Mesenteric fat pad (tissue), 1 donor: Measurements from ENCODE around the gene DYNC2LI1. TPM values are rescaled to one million over a fixed set of nuclear protein-coding genes. Genes with fewer than 3 reads are reported as not detected.

ENCODE experiments used
- DNase-seq: peaks from one replicate; pipeline ENCODE4 v3.0.0-alpha.2; 2020; ENCODE audit warnings: low spot score
- total RNA-seq: library from RNA; stranded (reverse); fragmentation: NEBNext Ultra II Directional; extraction: Animal tissue kit (Norgen Biotek cat#: 25700); gene quantifications from one replicate; pipeline ENCODE4 v1.2.1, GENCODE V29; 2021
- donor health status: DM: yes; HTN: yes; CAD: no.

Gene DYNC2LI1
- total RNA-seq, 1 donor from 2014 or later, result 7.4 TPM

DNA sequence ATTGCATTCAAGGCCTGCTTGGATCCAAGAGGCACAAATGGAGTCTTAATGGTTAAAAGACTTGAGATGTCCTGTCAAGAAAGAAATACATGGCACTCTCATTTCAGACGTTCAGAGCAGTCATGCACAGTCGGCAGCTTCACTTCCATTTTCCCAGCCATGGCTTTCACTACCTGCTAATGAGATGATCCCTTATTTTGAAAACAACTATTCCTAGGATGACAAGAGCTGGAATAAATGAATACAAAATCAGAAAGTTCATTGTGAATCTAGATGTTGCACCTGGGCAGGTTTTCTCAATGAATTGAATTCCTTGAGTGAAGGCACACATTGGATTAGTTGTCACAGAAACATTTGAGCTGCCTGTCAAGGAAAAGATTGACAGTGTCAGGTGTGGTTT lies 39.1 kb downstream of the DYNC2LI1 start:
- no peak for DNase-seq

DNA sequence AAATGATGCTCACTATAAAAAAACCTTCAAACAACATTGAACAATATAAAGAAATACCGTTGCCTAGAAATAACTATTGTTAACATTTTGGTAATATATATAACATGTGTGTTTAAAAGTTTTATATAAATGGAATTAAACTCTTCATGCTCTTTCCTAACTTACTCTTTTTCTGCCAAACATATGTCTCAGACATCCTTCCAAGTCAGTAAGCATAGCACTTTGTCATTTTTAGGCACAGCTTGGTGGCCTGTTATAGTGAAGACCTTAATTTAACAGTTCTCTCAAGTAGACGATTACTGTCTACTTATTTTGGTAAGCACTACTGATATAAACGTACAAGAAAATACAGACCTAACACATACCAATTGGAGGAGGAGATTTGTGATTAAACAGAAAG lies 40.9 kb downstream of the DYNC2LI1 start:
- DNase-seq, result no peak

DNA sequence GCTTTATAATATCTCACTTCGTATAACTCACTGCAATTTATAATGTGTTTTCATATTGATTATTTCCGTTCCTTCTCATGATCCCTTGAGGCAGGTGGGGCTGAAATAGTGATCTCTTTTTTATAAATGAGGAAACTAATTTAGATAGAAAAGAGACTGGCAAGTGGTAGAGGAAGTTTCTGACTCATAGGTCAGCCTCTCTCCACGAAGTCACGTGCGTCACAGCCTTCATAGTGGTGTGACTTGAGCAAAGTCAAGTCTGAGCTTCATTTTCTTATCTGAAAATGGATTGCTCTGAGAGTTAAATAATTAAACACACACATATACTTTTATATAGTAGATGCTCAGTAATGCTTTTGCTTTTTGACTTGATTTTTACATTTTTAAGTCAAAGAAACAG lies 44.9 kb downstream of the DYNC2LI1 start:
- DNase-seq, result no peak

DNA sequence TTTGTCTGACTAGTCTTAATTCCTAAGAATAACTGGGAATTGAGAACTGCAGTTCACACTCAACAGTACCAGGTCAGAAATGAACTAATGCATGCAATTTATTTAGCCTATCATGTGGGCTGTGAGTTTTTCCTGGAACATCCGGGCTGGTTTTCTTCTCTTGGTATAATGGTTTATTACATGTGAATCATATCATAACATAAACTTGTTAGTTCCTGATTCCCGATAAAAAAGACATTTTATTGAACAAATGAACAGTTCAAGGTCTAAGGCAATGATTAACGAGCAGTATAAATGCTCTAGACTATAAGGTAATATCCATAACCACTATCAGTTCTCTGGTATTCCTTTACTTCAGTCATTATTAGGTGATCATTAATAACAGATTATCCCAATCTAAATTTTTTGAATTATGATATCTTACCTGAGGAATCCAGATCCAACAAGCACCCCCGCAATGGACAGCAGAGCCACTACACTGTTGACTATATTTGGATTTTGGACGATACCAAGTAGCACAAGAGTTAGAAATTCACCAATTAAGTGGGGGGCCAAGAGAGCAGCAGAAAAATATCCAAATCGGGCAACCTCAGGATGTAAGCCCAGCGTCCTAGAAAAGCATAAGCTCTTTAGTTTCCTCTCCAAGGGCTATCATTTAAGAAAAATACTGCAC lies 45.8 kb downstream of the DYNC2LI1 start:
- DNase-seq, result no peak

DNA sequence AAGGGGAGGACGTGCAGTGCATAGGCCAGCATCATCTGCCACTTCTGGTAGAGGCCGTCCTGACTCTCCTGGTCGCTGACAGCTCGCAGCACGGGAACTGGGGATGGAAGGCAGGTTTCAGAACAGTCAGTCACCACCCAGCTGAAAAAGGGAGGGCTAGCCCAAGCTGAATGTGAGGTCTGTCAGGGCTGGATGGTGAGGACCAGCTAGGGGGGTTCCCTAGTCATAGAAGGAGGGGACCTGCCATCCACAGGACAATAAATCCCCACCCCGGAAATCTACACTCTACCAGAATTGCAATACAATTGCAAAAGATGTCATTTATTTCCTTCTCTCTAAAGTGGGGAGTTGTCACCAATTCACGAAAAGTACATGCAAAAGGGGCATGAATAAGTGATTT lies 49.0 kb downstream of the DYNC2LI1 start:
- DNase-seq, result no peak

DNA sequence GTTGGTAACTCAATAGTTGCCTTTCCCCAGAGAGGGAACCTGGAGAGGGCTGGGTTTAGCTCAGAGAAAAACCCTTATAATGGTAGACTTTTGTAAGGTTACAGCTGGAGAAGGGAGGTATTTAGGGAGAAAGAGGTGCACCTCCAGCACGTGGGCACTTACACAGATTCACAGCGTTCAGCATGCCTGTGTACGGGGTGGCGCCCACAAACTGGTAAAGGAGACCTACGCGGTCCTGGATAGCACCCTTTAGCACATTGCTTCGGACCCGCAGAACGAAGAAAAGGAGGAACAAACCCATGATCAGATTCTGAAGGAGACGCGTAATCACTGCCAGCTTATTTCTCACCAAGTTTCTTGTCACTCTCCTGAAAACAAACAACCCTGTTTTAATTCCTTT lies 49.9 kb downstream of the DYNC2LI1 start:
- peak; percentile 53 for DNase-seq

DNA sequence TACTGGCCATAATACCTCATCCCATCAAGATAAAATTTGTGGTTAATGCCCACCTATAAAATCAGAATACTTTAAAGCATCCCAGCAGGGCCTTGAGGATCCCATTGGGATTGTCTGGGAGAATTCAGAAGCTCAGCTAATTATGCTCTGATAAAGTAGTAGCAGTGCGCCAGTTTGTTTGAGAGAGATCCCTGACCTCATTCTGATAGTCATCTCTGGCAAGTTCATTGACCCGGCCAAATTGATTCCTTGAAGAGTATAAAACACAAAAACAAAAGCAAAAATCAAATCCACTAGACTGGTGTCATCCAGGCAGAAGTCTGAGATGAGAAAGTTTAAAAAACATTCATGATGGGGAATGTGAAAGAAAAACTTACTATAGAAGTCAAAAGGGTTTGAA lies 50.7 kb downstream of the DYNC2LI1 start:
- no peak for DNase-seq

DNA sequence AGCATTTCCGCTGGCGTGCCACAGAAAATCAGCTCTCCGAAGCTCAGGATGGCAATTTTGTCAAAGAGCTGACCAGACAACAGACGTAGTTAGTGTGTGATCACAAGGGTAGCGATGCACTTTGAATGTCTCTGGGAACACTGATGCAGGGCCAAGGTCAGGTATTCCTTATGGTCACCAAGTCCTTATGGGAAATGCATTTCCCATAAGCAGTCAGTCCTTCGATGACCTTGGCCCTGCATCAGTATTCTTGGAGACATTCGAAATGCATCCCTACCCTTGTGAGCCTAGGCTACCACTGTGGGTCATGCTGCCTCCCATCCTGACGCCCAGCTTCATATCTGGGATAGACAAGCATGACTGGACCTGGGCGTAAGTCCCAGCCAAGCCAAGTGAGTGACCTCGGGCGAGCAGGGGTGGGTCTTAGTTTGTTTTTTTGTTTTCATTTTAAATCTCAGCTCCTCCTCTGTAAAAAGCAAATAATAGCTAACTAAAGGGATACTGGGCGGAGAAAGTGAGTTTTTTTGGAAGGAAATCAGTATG lies 51.2 kb downstream of the DYNC2LI1 start:
- DNase-seq, result peak; percentile 55

DNA sequence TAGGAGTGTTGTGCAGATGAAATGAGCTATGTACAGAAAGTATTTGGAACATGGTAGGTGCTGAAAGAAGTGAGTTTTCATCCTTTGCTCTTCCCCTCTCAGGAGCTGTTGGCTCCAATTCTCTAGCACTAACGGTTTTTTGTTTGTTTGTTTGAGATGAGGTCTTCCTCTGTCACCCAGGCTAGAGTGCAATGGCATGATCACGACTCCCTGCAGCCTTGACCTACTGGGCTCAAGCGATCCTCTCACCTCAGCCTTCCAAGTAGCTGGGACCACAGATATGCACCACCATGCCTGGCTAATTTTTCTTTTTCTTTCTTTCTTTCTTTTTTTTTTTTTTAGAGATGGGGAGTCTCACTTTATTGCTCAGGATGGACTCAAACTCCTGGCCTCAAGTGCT lies 52.0 kb downstream of the DYNC2LI1 start:
- peak; percentile 45 for DNase-seq

DNA sequence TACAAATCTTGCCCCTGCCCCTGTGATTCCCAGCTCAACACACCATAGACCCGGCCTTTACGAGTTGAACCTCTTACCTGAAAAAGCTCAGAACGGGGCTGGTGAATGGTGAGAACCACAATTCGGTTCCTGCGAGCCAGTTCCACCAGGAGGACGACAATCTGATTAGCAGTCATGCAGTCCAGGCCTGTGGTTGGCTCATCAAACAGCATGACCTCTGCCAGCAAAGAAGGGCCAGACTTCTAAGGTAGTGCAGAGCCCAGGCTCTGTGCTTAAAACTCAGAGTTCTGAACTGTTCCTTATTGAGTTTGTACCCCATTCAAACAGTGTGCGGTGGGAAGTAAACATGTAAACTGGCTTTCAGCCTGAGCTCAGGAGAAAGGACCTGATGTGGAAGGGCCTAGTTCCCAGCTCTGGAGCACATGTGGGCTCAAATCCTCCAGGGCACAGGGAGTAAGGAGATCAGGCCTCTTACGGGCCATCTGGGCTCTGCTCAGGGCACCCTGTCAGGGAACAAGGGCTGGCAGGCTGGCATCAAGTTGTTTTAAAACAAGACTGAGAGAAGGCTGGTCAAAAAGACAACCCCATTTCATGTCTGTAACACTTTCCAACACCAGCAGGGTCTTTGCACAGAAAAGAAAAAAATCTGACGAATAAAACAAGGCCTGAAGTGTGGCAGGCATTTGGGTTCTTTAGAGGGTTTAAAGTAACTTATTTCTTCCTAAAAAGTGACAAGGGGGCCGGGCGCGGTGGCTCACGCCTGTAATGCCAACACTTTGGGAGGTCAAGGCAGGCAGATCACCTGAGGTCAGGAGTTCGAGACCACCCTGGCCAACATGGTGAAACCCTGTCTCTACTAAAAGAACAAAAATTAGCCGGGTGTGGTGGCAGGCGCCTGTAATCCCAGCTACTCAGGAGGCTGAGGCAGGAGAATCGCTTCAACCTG lies 52.7 kb downstream of the DYNC2LI1 start:
- peak; percentile 72 for DNase-seq

DNA sequence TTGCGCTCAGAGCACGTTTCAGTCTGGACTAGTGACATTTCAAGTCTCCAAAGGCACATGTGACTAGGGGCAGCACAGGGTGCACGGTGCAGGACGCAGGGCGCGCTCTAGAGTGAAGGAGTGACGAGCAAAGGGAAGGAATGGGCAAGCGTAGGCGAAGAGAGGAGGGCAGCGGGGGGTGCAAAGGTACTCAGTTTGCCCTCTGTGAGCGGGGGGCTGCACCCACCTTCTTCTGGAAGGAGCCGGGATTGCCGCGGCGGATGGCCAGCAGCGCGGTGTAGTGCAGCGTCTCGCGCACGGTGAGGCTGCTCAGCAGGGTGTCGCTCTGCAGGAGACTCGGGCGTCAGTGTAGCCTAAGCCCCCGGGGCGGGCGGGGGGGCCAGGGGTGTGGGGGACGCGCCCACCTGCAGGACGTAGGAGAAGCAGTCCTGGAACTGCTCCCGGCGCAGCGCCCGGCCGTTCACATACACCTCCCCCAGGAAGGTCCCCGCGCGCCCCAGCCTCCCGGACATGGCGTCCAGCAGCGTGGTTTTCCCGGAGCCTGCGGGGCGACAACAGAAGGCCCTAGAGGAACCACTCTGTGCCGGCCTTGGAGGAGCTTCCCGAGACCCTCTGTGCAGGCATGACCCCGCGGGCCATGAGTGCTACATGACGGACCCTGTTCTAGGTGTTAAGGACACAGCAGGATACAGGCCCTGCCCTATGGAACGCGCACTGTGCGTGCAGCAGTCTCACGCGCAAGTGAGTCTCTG lies 57.9 kb downstream of the DYNC2LI1 start:
- DNase-seq, result peak; percentile 89

DNA sequence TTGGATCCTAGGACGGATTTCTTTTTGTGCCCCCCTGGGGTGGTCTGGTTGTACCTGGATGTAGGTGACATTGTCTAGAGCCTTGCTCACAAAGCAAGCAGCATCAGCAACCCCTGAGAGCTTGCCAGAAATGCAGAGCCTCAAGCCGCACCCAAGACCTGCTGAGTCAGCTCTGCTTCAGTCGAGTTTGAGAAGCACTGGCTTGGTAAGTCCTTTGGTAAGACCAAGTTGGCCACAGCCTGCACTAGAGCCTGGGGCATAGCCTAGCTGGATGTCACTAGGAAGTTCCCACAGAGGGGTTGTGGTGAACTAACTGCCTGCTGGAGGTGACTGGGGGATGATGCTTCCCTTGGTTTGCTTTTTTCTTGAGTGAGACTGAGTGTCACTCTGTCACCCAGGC lies 58.6 kb downstream of the DYNC2LI1 start:
- DNase-seq, result peak; percentile 41

DNA sequence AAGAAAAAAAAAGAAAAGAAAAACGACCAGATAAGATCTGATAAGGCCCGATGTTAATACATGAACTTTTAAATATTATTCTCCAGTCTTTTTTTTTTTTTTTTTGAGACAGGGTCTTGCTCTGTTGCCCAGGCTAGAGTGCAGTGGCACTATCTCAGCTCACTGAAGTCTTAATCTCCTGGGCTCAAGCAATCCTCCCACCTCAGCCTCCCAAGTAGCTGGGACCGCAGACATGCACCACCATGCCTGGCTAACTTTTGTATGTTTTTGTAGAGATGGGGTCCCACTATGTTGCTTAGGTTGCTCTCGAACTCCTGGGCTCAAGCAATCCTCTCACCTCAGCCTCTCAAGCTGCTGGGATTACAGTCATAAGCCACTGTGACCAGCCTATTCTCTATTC lies 63.2 kb downstream of the DYNC2LI1 start:
- DNase-seq, result no peak

DNA sequence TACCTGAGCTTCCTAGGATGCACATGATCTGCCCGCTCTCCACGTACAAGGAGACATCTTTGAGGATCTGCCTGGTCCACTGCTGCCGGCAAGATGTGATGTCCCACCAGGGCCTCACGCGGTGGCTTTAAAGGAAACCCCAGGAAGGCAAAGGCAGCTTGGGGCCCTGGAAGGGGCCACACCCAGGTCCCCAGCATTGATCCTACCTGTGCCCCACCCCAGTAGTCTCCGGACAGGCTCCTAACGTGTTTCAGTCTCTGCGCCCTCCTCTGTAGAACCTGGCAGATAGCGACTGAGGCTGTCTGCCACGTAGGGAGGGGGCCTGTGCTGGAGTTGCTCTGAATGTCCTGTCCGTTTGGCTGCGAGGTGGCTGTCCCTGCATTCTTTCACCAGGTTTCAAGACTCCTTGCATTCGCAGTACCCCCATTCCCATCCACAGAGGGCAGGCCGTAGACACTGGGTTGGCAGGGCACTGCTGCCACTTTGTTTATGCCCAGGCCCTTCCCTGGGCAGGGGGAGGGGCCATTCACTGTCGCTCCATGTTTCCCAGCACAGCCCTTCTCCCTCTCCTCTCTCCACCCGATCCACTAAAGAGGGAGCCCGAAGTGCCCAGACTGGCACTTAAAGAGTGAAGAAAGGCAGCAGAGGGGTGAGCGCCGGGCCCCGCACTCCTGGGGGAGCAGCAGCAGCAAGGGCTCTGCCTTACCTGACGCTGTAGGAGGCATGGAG lies 64.2 kb downstream of the DYNC2LI1 start:
- peak; percentile 87 for DNase-seq

DNA sequence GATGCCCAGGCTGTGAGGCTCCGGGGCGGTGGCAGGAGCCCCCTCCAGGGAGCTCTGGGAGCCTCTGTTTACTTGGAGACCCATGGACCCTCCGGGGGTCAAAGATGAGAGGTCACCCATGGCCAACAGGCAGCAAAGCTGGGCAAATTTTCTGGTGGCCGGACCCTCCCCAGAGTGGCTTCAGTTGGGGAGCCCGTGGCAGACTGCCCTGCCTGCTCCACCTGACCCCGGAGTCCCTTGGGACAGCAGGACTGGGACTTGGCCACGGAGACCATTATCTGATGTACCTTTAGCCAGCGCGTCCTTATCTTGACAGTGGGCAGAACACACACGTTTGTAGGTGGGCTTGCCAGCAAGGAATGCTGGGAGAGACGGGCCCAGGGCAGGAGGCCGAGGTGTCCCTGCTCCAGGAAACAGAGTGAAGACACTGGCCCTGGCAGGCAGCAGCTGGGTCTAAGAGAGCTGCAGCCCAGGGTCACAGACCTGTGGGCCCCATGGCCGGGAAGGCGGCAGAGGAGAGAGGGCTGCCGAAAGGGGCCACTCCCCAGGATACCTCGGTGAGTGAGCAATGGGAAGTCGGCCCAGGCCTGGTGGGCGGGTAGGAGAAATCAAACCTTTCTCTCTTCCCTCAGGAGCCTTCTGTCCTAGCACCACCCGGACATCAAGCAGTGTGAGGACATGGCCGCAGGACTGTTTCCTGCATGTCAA lies 64.9 kb downstream of the DYNC2LI1 start, which contains the start of the genes ABCG5 and ABCG8:
ABCG5 (minus strand) TSS at position 280 of the 708 bp plus-strand sequence; CDS start at position 120, 160 bp downstream.
ABCG8 (plus strand) TSS at position 412 of the 708 bp plus-strand sequence; CDS start at position 495, 83 bp downstream.
- peak; percentile 59 for DNase-seq

DNA sequence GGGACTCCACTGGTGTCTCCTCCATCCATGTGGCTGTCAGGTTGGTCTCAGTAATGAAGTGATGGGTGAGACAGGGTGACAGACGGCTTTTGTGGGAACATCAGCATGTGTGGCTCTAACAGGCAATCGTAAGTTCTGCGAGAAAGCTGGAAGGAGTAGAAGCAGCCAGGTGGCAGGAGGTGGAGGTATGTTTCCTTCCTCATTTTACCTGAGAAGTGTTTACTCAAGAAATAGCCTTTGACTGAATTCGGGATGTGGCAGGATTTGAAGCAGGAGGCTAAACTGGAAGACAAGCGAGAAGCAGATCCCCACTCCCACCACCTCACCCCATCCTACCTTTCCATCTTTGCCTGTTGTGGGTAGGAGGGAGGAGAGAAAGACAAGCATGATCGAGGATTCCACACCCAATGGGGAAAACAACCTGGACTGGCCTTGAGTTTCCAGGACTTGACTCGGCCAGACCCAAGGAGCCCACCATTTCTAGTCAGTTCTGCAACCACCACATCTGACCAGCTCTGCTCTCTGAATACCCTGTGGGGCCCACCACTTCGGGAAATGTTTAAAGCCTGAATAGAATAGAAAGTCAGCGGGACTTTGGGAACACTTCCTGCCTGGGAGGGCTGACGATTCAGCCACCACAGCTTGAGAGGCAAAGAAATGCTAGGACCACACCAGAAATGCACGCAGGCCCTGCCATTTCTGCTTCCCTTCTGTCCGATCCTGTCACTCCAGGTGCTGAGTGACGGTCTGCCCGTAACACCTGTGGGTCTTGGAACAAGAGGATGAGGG lies 66.1 kb downstream of the DYNC2LI1 start:
- peak; percentile 71 for DNase-seq

DNA sequence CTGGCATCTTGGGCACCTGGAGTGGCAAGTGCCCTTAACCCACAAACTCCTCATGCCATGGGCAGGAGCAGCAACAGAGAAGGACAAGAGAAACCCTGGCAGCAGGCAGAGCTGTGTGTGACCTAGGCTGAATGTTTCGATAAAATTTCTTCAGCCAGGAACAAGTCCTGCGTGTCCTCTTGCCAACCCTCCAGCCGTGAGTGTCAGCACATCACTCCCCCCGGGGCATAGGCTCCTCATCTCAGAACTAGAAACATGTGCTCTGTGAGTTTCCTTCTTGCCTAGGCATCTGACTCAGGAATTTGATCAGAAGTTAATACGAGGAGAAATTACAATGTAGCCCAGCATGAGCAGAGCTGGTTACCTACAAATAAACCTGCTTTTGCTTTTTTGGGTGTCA lies 67.1 kb downstream of the DYNC2LI1 start:
- peak; percentile 71 for DNase-seq

DNA sequence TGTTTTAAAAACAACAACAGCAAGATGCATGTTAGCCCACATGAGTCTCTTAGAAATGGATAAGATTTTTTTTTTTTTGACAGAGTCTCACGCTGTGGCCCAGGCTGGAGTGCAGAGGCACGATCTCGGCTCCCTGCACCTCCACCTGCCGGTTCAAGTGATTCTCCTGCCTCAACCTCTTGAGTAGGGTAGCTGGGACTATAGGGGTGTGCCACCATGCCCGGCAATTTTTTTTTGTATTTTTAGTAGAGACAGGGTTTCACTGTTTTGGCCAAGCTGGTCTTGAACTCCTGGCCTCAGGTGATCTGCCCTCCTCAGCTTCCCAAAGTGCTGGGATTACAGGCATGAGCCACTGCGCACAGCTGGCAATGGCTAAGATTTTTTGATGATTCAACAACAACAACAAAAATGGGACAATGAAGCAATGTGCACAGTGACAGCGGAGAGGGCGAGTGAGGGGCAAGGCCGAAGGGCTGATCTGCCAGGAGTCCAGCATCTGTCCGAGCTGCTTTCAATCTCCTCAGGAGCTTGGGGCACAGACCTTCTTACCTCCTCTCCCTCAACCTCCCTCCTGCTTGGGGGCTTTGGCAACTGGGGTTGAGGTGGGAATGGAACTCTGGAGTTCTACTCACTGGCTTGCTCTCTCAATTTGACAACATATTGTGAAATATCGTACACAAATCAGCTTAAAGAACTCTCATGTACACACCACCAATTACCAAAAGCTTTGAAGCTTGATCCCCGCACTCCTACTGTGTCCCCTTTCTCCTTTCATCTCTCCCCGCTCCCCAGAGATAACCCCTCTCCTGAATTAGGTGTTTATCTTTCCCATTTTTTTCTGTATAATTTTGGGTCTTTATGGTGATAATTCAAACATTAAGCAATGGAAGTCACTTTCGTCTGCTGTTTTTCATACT lies 68.4 kb downstream of the DYNC2LI1 start:
- peak; percentile 65 for DNase-seq
